CD4-positive, alpha-beta T cell (primary cell): Measurements from ENCODE around the gene EXPH5. TPM values are rescaled to one million over a fixed set of nuclear protein-coding genes. Genes with fewer than 3 reads are reported as not detected.

Experiments
- ATAC-seq: fragments of 200-7000 bp; cut with Tn5 transposase; one replicate; pipeline ENCODE4 v1.10.0; 2022; ENCODE audit warnings: mild to moderate bottlenecking; ENCODE audit not compliant: poor library complexity
- CTCF ChIA-PET: fragments of 350-600 bp; sonication (Branson Sonifier 250); formaldehyde crosslinking; loops from one replicate; lab custom pipeline; 2021; ENCODE audit warnings: antibody characterized with exemption, inconsistent platforms; lab: Charles Lee
- POLR2A ChIA-PET: fragments of 350-600 bp; sonication (Branson Sonifier 250); formaldehyde crosslinking; loops from one replicate; lab custom pipeline; 2021; ENCODE audit warnings: antibody characterized with exemption, inconsistent platforms; lab: Charles Lee
- DNase-seq, 14 experiments: peaks; one replicate each; pipeline ENCODE4 v3.0.0-alpha.2; 2013 to 2020; ENCODE audit warnings: mixed read lengths in 2 of 14
- H3K27ac ChIP-seq, 2 donors: one replicate each; pipeline versions ENCODE4 v1.5.1 to v1.7.0; 2013; ENCODE audit warnings: low read length in 2 of 2, low read depth in 1 of 2, mild to moderate bottlenecking in 1 of 2
- H3K27me3 ChIP-seq, 2 experiments: 1 replicate in 1 of 2; 2 replicates in 1 of 2; pipeline versions ENCODE4 v1.6.1 to v1.7.0; 2013; ENCODE audit warnings: low read length in 2 of 2, control low read depth in 1 of 2, mild to moderate bottlenecking in 1 of 2, moderate library complexity in 1 of 2; ENCODE audit not compliant: insufficient read depth in 2 of 2, control insufficient read depth in 1 of 2
- H3K36me3 ChIP-seq: one replicate; pipeline ENCODE4 v1.6.1; 2013; ENCODE audit warnings: low read length, control low read depth; ENCODE audit not compliant: insufficient read depth
- H3K4me1 ChIP-seq: one replicate; pipeline ENCODE4 v1.6.1; 2013; ENCODE audit warnings: low read length, control low read depth; ENCODE audit not compliant: insufficient read depth
- H3K4me3 ChIP-seq: one replicate; pipeline ENCODE4 v1.5.1; 2013; ENCODE audit warnings: mild to moderate bottlenecking, low read length, moderate library complexity
- H3K9me3 ChIP-seq, 2 experiments: 1 replicate in 1 of 2; 2 replicates in 1 of 2; pipeline versions ENCODE4 v1.6.1 to v1.7.0; 2013; ENCODE audit warnings: low read length in 2 of 2, mild to moderate bottlenecking in 2 of 2, control low read depth in 1 of 2, moderate library complexity in 1 of 2; ENCODE audit not compliant: control insufficient read depth in 1 of 2, insufficient read depth in 1 of 2
- H3K27ac Mint-ChIP-seq: one replicate; pipeline ENCODE4 v1.8.0; 2020; ENCODE audit warnings: mixed read lengths
- H3K27me3 Mint-ChIP-seq: one replicate; pipeline ENCODE4 v1.8.0; 2021; ENCODE audit warnings: mixed read lengths
- H3K36me3 Mint-ChIP-seq: one replicate; pipeline ENCODE4 v1.8.0; 2021; ENCODE audit warnings: low read depth, mixed read lengths
- H3K4me1 Mint-ChIP-seq: one replicate; pipeline ENCODE4 v1.8.0; 2021; ENCODE audit warnings: low read depth, mixed read lengths
- H3K4me3 Mint-ChIP-seq: one replicate; pipeline ENCODE4 v1.8.0; 2020; ENCODE audit warnings: mild to moderate bottlenecking, mixed read lengths
- H3K9me3 Mint-ChIP-seq: one replicate; pipeline ENCODE4 v1.8.0; 2020; ENCODE audit warnings: mixed read lengths
- CTCF ChIP-seq: fragments of 200-600 bp; IDR thresholded peaks from one replicate; pipeline ENCODE4 v1.8.0; 2022; ENCODE audit warnings: antibody characterized with exemption, mild to moderate bottlenecking
- intact Hi-C, 2 experiments: fragments of 100-400 bp; cut with DNase I in 1 of 2; cut with micrococcal nuclease in 1 of 2; formaldehyde crosslinking; loops; one replicate each; pipeline versions ENCODE4 v1.15.1 to v1.9.0; 2023 to 2025; cut with DNase I, micrococcal nuclease
- total RNA-seq, 174 experiments: library from RNA in 2 of 174; stranded (reverse) in 2 of 174; gene quantifications; one replicate each; pipeline ENCODE4 v1.2.3 and lab custom pipeline; 2021 to 2026

The EXPH5 gene
- total RNA-seq, 2 experiments from 2014 or later: 2.0 to 3.7 TPM

- POLR2A ChIA-PET: no interaction called here
- H3K4me1 ChIP-seq: peaks cover 3% of the 10 kb centered on the region
Observed at GRCh38 chr11:108558222-108558621, 35.3 kb downstream of the EXPH5 start.

GRCh38 chr11:108556019-108556418 lies 37.5 kb downstream of the EXPH5 start:
- no peaks in the 10 kb centered on the region for H3K36me3 ChIP-seq
- H3K27me3 Mint-ChIP-seq: no peaks in the 10 kb centered on the region
- no peak for TF ChIP-seq CTCF
- no peaks in the 10 kb centered on the region for H3K9me3 Mint-ChIP-seq
- H3K4me3 Mint-ChIP-seq: no peak overlapping the region
- intact Hi-C loops: no loop called here
- ChIA-PET CTCF (no interaction called here), POLR2A (no interaction called here)
- peaks cover 3% of the 10 kb centered on the region for H3K4me1 ChIP-seq
- H3K27ac Mint-ChIP-seq: no peak overlapping the region
- no peak overlapping the region for H3K27ac ChIP-seq
- no peaks in the 10 kb centered on the region for H3K9me3 ChIP-seq
- no peaks in the 10 kb centered on the region for H3K36me3 Mint-ChIP-seq
- ATAC-seq (no peak), DNase-seq (no peak)
- H3K27me3 ChIP-seq: no peaks in the 10 kb centered on the region
- H3K4me3 ChIP-seq: no peak overlapping the region
- H3K4me1 Mint-ChIP-seq: peaks cover 24% of the 10 kb centered on the region

More at GRCh38 chr11:108558222-108558621, 35.3 kb downstream of the EXPH5 start:
- DNase-seq (no peak), ATAC-seq (no peak)
- Histone ChIP-seq H3K4me3 (no peak overlapping the region), H3K9me3 (no peaks in the 10 kb centered on the region), H3K27ac (no peak overlapping the region), H3K36me3 (no peaks in the 10 kb centered on the region), H3K27me3 (no peaks in the 10 kb centered on the region)
- H3K4me1 Mint-ChIP-seq: peaks cover 24% of the 10 kb centered on the region
- no peak overlapping the region for H3K4me3 Mint-ChIP-seq
- intact Hi-C loops: no loop called here
- H3K9me3 Mint-ChIP-seq: no peaks in the 10 kb centered on the region
- H3K36me3 Mint-ChIP-seq: no peaks in the 10 kb centered on the region
- no peak for TF ChIP-seq CTCF
- H3K27me3 Mint-ChIP-seq: no peaks in the 10 kb centered on the region
- CTCF ChIA-PET: no interaction called here
- no peak overlapping the region for H3K27ac Mint-ChIP-seq

- ATAC-seq: no peak
- Mint-ChIP-seq H3K4me3 (no peak overlapping the region), H3K27ac (no peak overlapping the region), H3K36me3 (no peaks in the 10 kb centered on the region), H3K4me1 (no peaks in the 10 kb centered on the region), H3K27me3 (no peaks in the 10 kb centered on the region), H3K9me3 (no peaks in the 10 kb centered on the region)
- POLR2A ChIA-PET: no interaction called here
- no peak for DNase-seq
- no peak for TF ChIP-seq CTCF
- Histone ChIP-seq H3K27ac (no peak overlapping the region), H3K4me1 (no peaks in the 10 kb centered on the region), H3K4me3 (no peak overlapping the region), H3K27me3 (no peaks in the 10 kb centered on the region), H3K9me3 (no peaks in the 10 kb centered on the region), H3K36me3 (no peaks in the 10 kb centered on the region)
- CTCF ChIA-PET: no interaction called here
- intact Hi-C loops: no loop called here
Observed at GRCh38 chr11:108551651-108552462, 41.7 kb downstream of the EXPH5 start.
